ENCODE measurements around the gene CPSF2.

The CPSF2 gene

GRCh38 chr14:92099802-92100201, 22.0 kb upstream of the CPSF2 start:
- TF ChIP-seq CEBPB (IDR thresholded peaks at IDR 0.05): no peak
- TF ChIP-seq EP300 (IDR thresholded peaks at IDR 0.05; ENCODE audit: borderline replicate concordance): no peak
- TF ChIP-seq, protein P1, sequence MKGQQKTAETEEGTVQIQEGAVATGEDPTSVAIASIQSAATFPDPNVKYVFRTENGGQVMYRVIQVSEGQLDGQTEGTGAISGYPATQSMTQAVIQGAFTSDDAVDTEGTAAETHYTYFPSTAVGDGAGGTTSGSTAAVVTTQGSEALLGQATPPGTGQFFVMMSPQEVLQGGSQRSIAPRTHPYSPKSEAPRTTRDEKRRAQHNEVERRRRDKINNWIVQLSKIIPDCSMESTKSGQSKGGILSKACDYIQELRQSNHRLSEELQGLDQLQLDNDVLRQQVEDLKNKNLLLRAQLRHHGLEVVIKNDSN (IDR thresholded peaks at IDR 0.05): no peak
- TF ChIP-seq, protein P2, sequence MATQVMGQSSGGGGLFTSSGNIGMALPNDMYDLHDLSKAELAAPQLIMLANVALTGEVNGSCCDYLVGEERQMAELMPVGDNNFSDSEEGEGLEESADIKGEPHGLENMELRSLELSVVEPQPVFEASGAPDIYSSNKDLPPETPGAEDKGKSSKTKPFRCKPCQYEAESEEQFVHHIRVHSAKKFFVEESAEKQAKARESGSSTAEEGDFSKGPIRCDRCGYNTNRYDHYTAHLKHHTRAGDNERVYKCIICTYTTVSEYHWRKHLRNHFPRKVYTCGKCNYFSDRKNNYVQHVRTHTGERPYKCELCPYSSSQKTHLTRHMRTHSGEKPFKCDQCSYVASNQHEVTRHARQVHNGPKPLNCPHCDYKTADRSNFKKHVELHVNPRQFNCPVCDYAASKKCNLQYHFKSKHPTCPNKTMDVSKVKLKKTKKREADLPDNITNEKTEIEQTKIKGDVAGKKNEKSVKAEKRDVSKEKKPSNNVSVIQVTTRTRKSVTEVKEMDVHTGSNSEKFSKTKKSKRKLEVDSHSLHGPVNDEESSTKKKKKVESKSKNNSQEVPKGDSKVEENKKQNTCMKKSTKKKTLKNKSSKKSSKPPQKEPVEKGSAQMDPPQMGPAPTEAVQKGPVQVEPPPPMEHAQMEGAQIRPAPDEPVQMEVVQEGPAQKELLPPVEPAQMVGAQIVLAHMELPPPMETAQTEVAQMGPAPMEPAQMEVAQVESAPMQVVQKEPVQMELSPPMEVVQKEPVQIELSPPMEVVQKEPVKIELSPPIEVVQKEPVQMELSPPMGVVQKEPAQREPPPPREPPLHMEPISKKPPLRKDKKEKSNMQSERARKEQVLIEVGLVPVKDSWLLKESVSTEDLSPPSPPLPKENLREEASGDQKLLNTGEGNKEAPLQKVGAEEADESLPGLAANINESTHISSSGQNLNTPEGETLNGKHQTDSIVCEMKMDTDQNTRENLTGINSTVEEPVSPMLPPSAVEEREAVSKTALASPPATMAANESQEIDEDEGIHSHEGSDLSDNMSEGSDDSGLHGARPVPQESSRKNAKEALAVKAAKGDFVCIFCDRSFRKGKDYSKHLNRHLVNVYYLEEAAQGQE (IDR thresholded peaks at IDR 0.05; ENCODE audit: low read depth): no peak
- no peak for TF ChIP-seq YY1 (IDR thresholded peaks at IDR 0.05; ENCODE audit: low read depth)
- TF ChIP-seq FOXM1 (IDR thresholded peaks at IDR 0.05; ENCODE audit: borderline replicate concordance, low read depth): no peak
- no peak for TF ChIP-seq NFIC (IDR thresholded peaks at IDR 0.05)
- no peak for TF ChIP-seq TAF1 (IDR thresholded peaks at IDR 0.05; ENCODE audit: low read depth)

DNA sequence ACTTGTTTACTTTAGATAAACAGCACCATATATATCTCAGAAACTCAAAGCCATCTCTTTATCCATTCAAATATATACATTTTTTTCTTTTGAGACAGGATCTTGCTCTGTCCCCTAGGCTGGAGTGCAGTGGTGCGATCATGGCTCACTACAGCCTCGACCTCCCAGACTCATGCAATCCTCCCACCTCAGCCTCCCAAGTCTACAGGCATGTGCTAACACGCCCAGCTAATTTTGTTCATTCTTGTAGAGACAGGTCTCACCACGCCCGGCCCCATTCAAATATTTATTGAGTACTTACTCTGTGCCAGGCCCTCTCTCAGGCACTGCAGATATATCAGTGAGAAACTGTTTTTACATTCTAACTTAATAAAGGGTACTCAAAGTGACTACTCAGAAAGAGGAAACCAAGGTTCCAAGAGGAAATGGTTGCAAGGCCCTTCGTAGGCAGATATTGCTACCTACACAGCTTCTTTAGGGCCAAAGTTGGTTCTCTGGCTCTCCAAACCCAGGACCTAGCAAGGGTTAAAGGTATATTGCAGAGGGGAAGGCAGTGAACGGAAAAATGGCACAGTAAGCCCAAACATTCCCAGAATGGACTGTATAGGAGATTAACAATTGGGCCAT, 18.3 kb upstream of the CPSF2 start:
- no peak for TF ChIP-seq TEAD4 (IDR thresholded peaks at IDR 0.05)
- no peak for TF ChIP-seq ZBTB7A (IDR thresholded peaks at IDR 0.05; ENCODE audit: low read depth)
- TF ChIP-seq EP300 (IDR thresholded peaks at IDR 0.05; ENCODE audit: borderline replicate concordance): no peak
- no peak for TF ChIP-seq YY1 (IDR thresholded peaks at IDR 0.05; ENCODE audit: low read depth)
- no peak for TF ChIP-seq CREB1 (IDR thresholded peaks at IDR 0.05; ENCODE audit: low read depth)
- TF ChIP-seq, protein P1 (IDR thresholded peaks at IDR 0.05): no peak
- TF ChIP-seq TAF1 (IDR thresholded peaks at IDR 0.05; ENCODE audit: low read depth): no peak
- TF ChIP-seq RAD21 (IDR thresholded peaks at IDR 0.05; ENCODE audit: low read depth): no peak
- TF ChIP-seq, protein P3, sequence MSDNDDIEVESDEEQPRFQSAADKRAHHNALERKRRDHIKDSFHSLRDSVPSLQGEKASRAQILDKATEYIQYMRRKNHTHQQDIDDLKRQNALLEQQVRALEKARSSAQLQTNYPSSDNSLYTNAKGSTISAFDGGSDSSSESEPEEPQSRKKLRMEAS (IDR thresholded peaks at IDR 0.05): no peak
- no peak for TF ChIP-seq TCF12 (IDR thresholded peaks at IDR 0.05; ENCODE audit: low read depth)
- no peak for TF ChIP-seq EGR1 (IDR thresholded peaks at IDR 0.05)

DNA sequence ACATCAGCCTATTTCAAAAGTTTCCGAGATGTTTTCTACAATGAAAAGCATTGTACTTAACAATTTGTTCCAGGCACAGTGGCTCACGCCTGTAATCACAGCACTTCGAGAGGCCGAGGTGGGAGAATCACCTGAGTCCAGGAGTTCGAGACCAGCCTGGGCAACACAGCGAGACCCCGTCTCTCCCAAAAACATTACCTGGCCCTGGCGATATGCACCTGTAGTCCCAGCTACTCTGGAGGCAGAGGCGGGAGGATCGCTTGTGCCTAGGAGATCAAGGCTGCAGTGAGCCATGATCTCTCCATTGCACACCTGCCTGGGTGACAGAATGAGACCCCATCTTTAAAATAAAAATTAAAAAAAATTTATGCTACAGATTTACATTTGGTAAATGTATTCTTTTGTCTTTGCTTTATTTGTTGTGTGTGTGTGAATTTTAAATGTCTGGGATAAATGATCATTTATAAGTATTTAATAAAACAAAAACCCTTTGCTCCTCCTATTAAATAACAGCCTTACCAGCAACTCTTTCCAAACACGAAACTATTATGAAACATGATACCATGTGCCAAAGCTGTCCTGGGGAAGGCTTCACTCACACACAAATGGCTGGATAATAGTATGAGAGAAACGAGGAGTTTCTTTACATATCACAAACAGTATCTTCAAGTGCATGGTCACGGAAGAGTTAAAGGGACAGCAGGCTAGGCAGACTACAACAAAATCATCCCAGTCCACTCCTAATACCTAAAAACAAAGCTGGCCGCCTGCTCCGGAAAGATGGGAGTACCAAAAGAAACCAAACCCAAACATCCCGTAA, 16.5 kb upstream of the CPSF2 start:
- TF ChIP-seq TAF1 (IDR thresholded peaks at IDR 0.05; ENCODE audit: low read depth) (no peak), NFIC (IDR thresholded peaks at IDR 0.05) (no peak), RAD21 (IDR thresholded peaks at IDR 0.05; ENCODE audit: low read depth) (no peak)

DNA sequence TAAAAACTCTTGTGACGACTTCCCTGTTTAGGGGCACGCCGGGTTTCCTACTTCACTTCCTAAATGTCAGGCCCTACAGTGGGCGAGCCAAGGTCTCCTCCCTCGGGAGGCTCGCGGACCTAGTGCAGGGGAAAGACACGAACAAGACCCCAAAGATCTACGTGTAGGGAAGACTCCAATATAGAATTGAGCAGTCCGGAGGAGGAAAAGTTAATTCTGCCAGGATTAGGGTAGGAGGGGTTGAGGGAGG, 16.0 kb upstream of the CPSF2 start:
- 0 out of 2 replicates have a peak, but pooled peaks have one; percentile 24 for TF ChIP-seq CREB1 (IDR thresholded peaks at IDR 0.05; ENCODE audit: low read depth)
- no peak; the same call in 1 of the 2 replicates for TF ChIP-seq TCF12 (IDR thresholded peaks at IDR 0.05; ENCODE audit: low read depth)

DNA sequence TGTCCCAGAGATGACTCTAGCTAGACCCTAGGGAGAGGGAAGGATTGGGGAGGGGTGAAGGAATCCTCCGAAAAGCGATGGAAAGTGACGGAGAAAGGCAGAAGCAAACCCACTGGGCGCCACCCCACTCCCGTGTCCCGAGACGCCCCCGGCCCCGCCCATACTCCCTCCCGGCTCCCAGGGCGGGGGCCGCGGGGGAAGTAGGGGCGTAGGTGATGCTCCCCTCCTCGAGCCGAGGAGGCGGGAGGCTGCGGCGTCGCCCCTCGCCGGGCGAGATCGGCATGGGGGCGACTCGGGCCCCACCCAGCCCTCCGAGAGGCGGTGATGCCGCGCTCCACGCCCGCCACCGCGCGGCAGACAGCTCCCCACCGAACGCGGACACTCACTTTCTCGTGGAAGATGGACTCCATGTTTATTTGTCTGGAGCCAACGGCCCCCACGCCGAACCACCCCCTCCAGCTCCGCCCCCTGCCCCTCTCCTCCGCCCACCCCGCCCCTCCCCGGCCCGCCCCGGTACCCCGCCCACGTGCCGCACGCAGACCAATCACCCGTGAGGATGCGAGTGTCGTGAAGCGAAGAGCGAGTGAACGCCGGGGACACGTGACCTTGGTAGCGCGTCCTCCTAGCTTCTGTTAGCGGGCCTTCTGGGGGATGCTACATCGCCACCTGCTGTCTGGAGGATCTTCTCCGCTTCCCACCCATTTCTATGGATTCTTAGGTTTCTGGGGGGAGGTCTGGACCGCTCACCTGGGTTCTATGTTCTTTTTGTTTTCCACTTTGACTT, 15.4 kb upstream of the CPSF2 start, which contains the start of gene ATXN3:
TSS of gene ATXN3 (minus strand) at position 440 of the 784 bp plus-strand sequence. CDS start at position 410, 30 bp downstream.
- TF ChIP-seq TCF12 (IDR thresholded peaks at IDR 0.05; ENCODE audit: low read depth) (peak; percentile 19; the same call in 1 of the 2 replicates), CREB1 (IDR thresholded peaks at IDR 0.05; ENCODE audit: low read depth) (peak; percentile 28; the same call in 1 of the 2 replicates), NFIC (IDR thresholded peaks at IDR 0.05) (no peak), CEBPB (IDR thresholded peaks at IDR 0.05) (no peak), TAF1 (IDR thresholded peaks at IDR 0.05; ENCODE audit: low read depth) (no peak; the same call in 1 of the 2 replicates), RAD21 (IDR thresholded peaks at IDR 0.05; ENCODE audit: low read depth) (peak; percentile 31; the same call in 1 of the 2 replicates), TEAD4 (IDR thresholded peaks at IDR 0.05) (no peak), FOXM1 (IDR thresholded peaks at IDR 0.05; ENCODE audit: borderline replicate concordance, low read depth) (no peak), EGR1 (IDR thresholded peaks at IDR 0.05) (no peak), YY1 (IDR thresholded peaks at IDR 0.05; ENCODE audit: low read depth) (0 out of 2 replicates have a peak, but pooled peaks have one; percentile 23), ZBTB7A (IDR thresholded peaks at IDR 0.05; ENCODE audit: low read depth) (peak; percentile 82), EP300 (IDR thresholded peaks at IDR 0.05; ENCODE audit: borderline replicate concordance) (no peak)
- TF ChIP-seq, protein P2 (IDR thresholded peaks at IDR 0.05; ENCODE audit: low read depth): no peak
- TF ChIP-seq, protein P1 (IDR thresholded peaks at IDR 0.05): peak; percentile 97
- TF ChIP-seq, protein P3 (IDR thresholded peaks at IDR 0.05): peak; percentile 64
